Body of pancreas (tissue), 4 donors: ENCODE data around the gene SEZ6L. TPM values are rescaled to one million over a fixed set of nuclear protein-coding genes. Genes with fewer than 3 reads are reported as not detected.

Experiments used
- ATAC-seq: fragments of 150-250 bp; one replicate; pipeline ENCODE4 v1.9.1; 2016
- DNase-seq, 4 donors: peaks; one replicate each; pipeline ENCODE4 v3.0.0-alpha.2; 2019
- H3K27ac ChIP-seq, 4 donors: fragments of 200-600 bp; sonication (generic); 1 replicate in 3 of 4; 2 replicates in 1 of 4; pipeline versions ENCODE4 v1.5.1 to v1.6.1; 2016 to 2019; ENCODE audit warnings: mild to moderate bottlenecking in 1 of 4, mixed read lengths in 1 of 4, moderate library complexity in 1 of 4
- H3K27me3 ChIP-seq, 2 donors: fragments of 200-600 bp; sonication (generic); one replicate each; pipeline ENCODE4 v1.6.0; 2016; ENCODE audit warnings: mild to moderate bottlenecking in 1 of 2
- H3K36me3 ChIP-seq, 2 donors: fragments of 200-600 bp; sonication (generic); replicated peaks in 1 of 2; 2 replicates each; pipeline ENCODE4 v1.5.1; 2016; ENCODE audit warnings: low read depth in 2 of 2; ENCODE audit not compliant: insufficient read depth in 1 of 2
- H3K4me1 ChIP-seq: fragments of 200-600 bp; sonication (generic); one replicate; pipeline ENCODE4 v1.6.0; 2016
- H3K4me3 ChIP-seq, 2 donors: fragments of 200-600 bp; sonication (generic); 1 replicate in 1 of 2; 2 replicates in 1 of 2; pipeline ENCODE4 v1.5.1; 2016 to 2019
- H3K9me3 ChIP-seq, 3 donors: fragments of 200-600 bp; sonication (generic); 1 replicate in 2 of 3; 2 replicates in 1 of 3; pipeline ENCODE4 v1.5.1; 2016
- POLR2A ChIP-seq, 3 donors: fragments of 450-650 bp; IDR thresholded peaks; one replicate each; pipeline ENCODE4 v1.6.1; 2016; ENCODE audit warnings: antibody characterized with exemption in 3 of 3, mild to moderate bottlenecking in 2 of 3
- WGBS, 2 donors: methylation state at CpG; one replicate each; pipeline ENCODE4 v1.1.5; 2017; 5-methylcytosine and 5-hydroxymethylcytosine counted together
- intact Hi-C: fragments of 100-400 bp; cut with DNase I; formaldehyde crosslinking; loops from one replicate; pipeline ENCODE4 v1.15.1; 2023
- total RNA-seq, 2 donors: library from RNA; depleted of rRNA; stranded (reverse); fragments of >200 nt; gene quantifications; one replicate each; pipeline ENCODE4 v1.1.0, GENCODE V29; 2016
- TF ChIP-seq, protein P1 (sequence below), 7 experiments: fragments of 450-650 bp in 4 of 7; fragments of 200-600 bp in 3 of 7; sonication (generic) in 3 of 7; IDR thresholded peaks; one replicate each; pipeline ENCODE4 v1.5.1; 2016 to 2019; ENCODE audit warnings: antibody characterized with exemption in 7 of 7

Gene SEZ6L
- total RNA-seq, 2 donors from 2014 or later = 0.33 to 0.52 TPM

DNA sequence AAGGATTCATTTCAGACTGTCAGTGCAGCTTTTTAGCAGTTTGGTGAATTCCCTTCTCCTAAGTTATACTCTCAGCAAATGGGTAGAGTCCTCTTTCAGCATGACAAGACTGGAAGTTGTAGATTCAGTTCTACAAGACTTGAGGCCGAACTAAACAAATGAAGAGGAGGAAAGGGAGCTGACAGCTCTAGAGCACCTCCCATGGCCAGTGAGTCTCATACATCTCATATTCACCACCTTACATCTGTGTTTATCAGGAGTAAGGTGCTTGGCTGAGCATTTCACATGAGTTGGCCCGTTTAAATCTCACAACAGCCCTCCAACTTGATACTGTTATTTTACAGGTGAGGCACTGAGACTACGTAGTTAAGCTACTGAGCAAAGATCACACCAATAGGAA, 30.4 kb downstream of the SEZ6L start:
- Histone ChIP-seq H3K27me3 (no peaks in the 10 kb centered on the region), H3K4me1 (no peaks in the 10 kb centered on the region), H3K27ac (no peak overlapping the region), H3K9me3 (no peaks in the 10 kb centered on the region), H3K4me3 (no peak overlapping the region), H3K36me3 (no peaks in the 10 kb centered on the region)
- 55 to 62% methylated on average over 3 of the region's 3 CpGs for WGBS, 2 donors
- no peak for ATAC-seq
- intact Hi-C loops = no loop called here
- DNase-seq = no peak
- TF ChIP-seq POLR2A (IDR thresholded peaks at IDR 0.05) = no peak

DNA sequence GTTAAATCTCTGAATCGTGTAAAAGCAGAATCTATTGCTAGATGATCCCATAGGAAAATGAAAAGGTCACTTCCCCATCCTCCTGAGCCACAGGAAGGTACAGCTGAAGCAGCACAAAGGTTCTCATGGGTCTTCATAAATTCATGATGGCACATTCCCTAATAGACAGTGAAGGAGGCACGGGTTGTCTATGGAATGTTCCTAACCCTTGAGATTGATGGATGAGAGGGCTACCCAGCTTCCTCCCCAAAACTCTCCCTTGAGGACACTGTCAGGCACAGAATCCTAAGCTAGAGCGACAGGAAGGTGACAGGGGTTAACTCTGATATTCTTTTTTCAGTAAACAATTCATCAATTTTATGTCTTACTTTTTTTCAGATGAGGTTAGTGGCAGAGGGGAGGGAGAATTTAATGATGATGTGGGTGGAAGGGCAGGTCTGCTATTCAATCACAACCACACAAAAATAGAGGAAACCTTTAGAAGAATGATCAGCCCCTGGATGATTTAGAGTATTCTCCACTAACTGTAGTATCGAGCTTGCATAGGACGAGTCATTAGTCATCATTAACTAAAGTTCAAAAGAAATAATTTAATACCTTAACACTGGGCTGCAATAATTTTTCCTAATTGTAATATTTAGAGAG, 33.1 kb downstream of the SEZ6L start:
- no peaks in the 10 kb centered on the region for H3K27me3 ChIP-seq
- intact Hi-C loops = no loop called here
- DNase-seq (no peak), ATAC-seq (no peak)
- H3K4me3 ChIP-seq = no peak overlapping the region
- no peaks in the 10 kb centered on the region for H3K36me3 ChIP-seq
- 39 to 51% methylated on average over 5 of the region's 5 CpGs for WGBS, 2 donors
- TF ChIP-seq POLR2A (IDR thresholded peaks at IDR 0.05) = no peak
- TF ChIP-seq, protein P1, sequence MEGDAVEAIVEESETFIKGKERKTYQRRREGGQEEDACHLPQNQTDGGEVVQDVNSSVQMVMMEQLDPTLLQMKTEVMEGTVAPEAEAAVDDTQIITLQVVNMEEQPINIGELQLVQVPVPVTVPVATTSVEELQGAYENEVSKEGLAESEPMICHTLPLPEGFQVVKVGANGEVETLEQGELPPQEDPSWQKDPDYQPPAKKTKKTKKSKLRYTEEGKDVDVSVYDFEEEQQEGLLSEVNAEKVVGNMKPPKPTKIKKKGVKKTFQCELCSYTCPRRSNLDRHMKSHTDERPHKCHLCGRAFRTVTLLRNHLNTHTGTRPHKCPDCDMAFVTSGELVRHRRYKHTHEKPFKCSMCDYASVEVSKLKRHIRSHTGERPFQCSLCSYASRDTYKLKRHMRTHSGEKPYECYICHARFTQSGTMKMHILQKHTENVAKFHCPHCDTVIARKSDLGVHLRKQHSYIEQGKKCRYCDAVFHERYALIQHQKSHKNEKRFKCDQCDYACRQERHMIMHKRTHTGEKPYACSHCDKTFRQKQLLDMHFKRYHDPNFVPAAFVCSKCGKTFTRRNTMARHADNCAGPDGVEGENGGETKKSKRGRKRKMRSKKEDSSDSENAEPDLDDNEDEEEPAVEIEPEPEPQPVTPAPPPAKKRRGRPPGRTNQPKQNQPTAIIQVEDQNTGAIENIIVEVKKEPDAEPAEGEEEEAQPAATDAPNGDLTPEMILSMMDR (IDR thresholded peaks at IDR 0.05) = no peak
- no peaks in the 10 kb centered on the region for H3K9me3 ChIP-seq
- no peaks in the 10 kb centered on the region for H3K4me1 ChIP-seq
- H3K27ac ChIP-seq = no peak overlapping the region

DNA sequence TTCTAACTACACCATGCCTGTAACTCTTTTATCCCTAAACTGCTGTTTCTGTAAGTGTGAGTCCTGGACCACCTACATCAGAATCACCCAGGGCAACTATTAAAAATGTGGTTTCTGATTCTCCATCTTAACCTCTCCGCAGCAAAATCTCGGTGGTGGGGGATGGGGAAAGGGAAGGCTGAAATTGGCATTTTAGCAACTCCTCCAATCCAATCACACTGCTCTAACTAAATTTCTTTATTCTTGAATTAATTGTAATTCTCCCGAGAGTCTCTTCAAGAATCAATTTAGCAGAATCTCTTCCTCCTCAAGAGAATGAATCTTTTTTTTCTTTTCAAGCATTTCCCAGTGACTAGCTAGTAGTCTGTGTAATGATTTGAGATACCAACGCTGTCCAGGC, 36.2 kb downstream of the SEZ6L start:
- Histone ChIP-seq H3K9me3 (peaks cover 0 to 3% (median 0%) of the 10 kb centered on the region in 3 donors), H3K4me1 (no peaks in the 10 kb centered on the region), H3K36me3 (no peaks in the 10 kb centered on the region), H3K27me3 (no peaks in the 10 kb centered on the region), H3K4me3 (no peak overlapping the region), H3K27ac (no peak overlapping the region)
- WGBS, 2 donors = 55 to 63% methylated on average over 4 of the region's 4 CpGs
- no peak for TF ChIP-seq POLR2A (IDR thresholded peaks at IDR 0.05)
- TF ChIP-seq, protein P1 (IDR thresholded peaks at IDR 0.05) = no peak
- intact Hi-C loops = no loop called here
- DNase-seq (no peak), ATAC-seq (no peak)

DNA sequence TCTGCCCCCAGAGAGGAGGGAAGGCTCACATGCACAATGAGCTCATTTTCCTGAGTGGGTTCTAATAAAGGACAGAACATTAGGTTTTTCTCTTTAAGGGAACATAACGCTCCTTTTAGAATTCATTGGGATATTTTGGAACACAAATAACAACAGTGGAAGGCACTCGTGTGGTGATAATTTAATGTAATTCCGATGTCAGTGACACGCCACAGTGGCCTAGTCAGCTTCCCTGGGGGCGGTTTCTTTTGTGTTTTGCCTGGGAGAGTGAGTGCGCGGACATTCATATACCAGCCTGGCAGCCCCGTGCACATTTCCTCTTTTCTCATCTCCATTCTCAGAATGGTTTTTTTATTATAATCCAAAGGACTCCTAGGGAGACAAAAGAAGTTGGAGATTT, 41.1 kb downstream of the SEZ6L start:
- ATAC-seq = no peak
- Histone ChIP-seq H3K4me1 (no peaks in the 10 kb centered on the region), H3K4me3 (no peak overlapping the region), H3K36me3 (no peaks in the 10 kb centered on the region), H3K27ac (no peak overlapping the region), H3K27me3 (no peaks in the 10 kb centered on the region), H3K9me3 (peaks cover 0 to 3% (median 0%) of the 10 kb centered on the region in 3 donors)
- 67 to 75% methylated on average over 8 of the region's 8 CpGs for WGBS, 2 donors
- intact Hi-C loops = no loop called here
- TF ChIP-seq, protein P1 (IDR thresholded peaks at IDR 0.05) = no peak
- no peak for TF ChIP-seq POLR2A (IDR thresholded peaks at IDR 0.05)
- DNase-seq = no peak

DNA sequence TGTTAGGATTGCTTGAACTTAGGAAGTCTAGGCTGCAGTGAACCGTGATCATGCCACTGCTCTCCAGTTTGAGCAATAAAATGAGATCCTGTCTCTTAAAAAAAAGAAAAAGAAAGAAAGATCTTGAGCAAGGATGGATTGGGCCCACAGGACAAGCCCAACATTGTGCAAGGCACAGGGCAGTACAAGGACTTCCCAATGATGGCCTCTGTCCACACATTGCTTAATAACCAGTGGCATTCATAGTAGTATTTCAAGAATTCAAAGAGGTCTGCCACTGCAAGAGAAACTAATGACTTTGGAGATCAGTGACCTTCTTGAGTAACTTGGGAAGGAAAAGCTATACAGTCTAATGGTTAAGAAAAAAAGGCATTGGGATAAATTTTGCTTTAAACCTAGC, 44.6 kb downstream of the SEZ6L start:
- H3K27me3 ChIP-seq = no peaks in the 10 kb centered on the region
- ATAC-seq (no peak), DNase-seq (no peak)
- intact Hi-C loops = no loop called here
- no peak overlapping the region for H3K27ac ChIP-seq
- peaks cover 0 to 3% (median 0%) of the 10 kb centered on the region in 3 donors for H3K9me3 ChIP-seq
- H3K4me3 ChIP-seq = no peak overlapping the region
- no peaks in the 10 kb centered on the region for H3K4me1 ChIP-seq
- TF ChIP-seq, protein P1 (IDR thresholded peaks at IDR 0.05) = no peak
- TF ChIP-seq POLR2A (IDR thresholded peaks at IDR 0.05) = no peak
- WGBS, 2 donors = 50 to 55% methylated on average over 1 of the region's 1 CpG
- no peaks in the 10 kb centered on the region for H3K36me3 ChIP-seq
